Endothelial cell of umbilical vein (primary cell): ENCODE data around the gene USP31. TPM values are rescaled to one million over a fixed set of nuclear protein-coding genes. Genes with fewer than 3 reads are reported as not detected.

Experiments used
- BruUV-seq: library from RNA; stranded (reverse); fragments of 400-500 nt; replicated peaks from 2 replicates; lab custom pipeline; 2021; lab: Mats Ljungman, UMichigan
- CTCF ChIA-PET: fragments of 300-600, 350-600 bp; sonication (Branson Sonifier 250); formaldehyde crosslinking; loops from one replicate; lab custom pipeline; 2021; ENCODE audit warnings: antibody characterized with exemption, inconsistent platforms; lab: Charles Lee
- POLR2A ChIA-PET: fragments of 300-600, 350-600 bp; sonication (Branson Sonifier 250); formaldehyde crosslinking; loops from one replicate; lab custom pipeline; 2021; ENCODE audit warnings: antibody characterized with exemption, inconsistent platforms; lab: Charles Lee
- DNase-seq: peaks from one replicate; pipeline ENCODE4 v3.0.0-alpha.2; 2011; ENCODE audit warnings: low read depth, low spot score
- FAIRE-seq: peaks from 2 replicates; lab custom pipeline; 2011; peaks lifted over from hg19 to GRCh38; lab: Jason Lieb, UNC
- H2AFZ ChIP-seq: 2 replicates; pipeline ENCODE4 v1.6.0; 2012; ENCODE audit warnings: low read depth, low read length, control low read depth, inconsistent platforms
- H3K27ac ChIP-seq: 2 replicates; pipeline ENCODE4 v1.5.1; 2011; ENCODE audit warnings: low read depth, mild to moderate bottlenecking, control low read depth, low read length, moderate library complexity; ENCODE audit not compliant: insufficient read depth
- H3K27me3 ChIP-seq, 2 experiments: 2 replicates each; pipeline versions ENCODE4 v1.6.0 to v1.6.1; 2011; ENCODE audit warnings: low read length in 2 of 2, mixed read lengths in 1 of 2; ENCODE audit not compliant: control insufficient read depth in 2 of 2, insufficient read depth in 2 of 2
- H3K36me3 ChIP-seq, 2 experiments: 2 replicates in 1 of 2; 3 replicates in 1 of 2; pipeline ENCODE4 v1.5.1; 2011; ENCODE audit warnings: low read length in 2 of 2, mild to moderate bottlenecking in 1 of 2, moderate library complexity in 1 of 2; ENCODE audit not compliant: control insufficient read depth in 2 of 2, insufficient read depth in 2 of 2; ENCODE audit errors: extremely low read depth in 1 of 2
- H3K4me1 ChIP-seq: 3 replicates; pipeline ENCODE4 v1.5.1; 2011; ENCODE audit warnings: mild to moderate bottlenecking, low read length; ENCODE audit not compliant: control insufficient read depth, insufficient read depth; ENCODE audit errors: extremely low read depth
- H3K4me2 ChIP-seq: 2 replicates; pipeline ENCODE4 v1.6.1; 2011; ENCODE audit warnings: low read length, control low read depth, mixed read lengths; ENCODE audit not compliant: insufficient read depth
- H3K4me3 ChIP-seq, 3 experiments: fragments of 200-600 bp in 1 of 3; sonication (generic), shearing (Covaris generic) in 1 of 3; replicated peaks in 1 of 3; 2 replicates each; pipeline ENCODE4 v1.5.1; 2011 to 2016; ENCODE audit warnings: control low read depth in 3 of 3, low read length in 3 of 3, mild to moderate bottlenecking in 2 of 3, inconsistent platforms in 1 of 3, low read depth in 1 of 3, moderate library complexity in 1 of 3; ENCODE audit not compliant: insufficient read depth in 1 of 3
- H3K79me2 ChIP-seq: 2 replicates; pipeline ENCODE4 v1.6.0; 2012; ENCODE audit warnings: low read length, inconsistent platforms; ENCODE audit not compliant: control insufficient read depth, insufficient read depth
- H3K9ac ChIP-seq: replicated peaks from 2 replicates; pipeline ENCODE3; 2011; ENCODE audit warnings: low read length, control low read depth; ENCODE audit not compliant: insufficient read depth; ENCODE audit errors: extremely low read depth
- H3K9me1 ChIP-seq: replicated peaks from 3 replicates; pipeline ENCODE4 v1.6.0; 2011; ENCODE audit warnings: mild to moderate bottlenecking, low read length; ENCODE audit not compliant: control insufficient read depth, insufficient read depth; ENCODE audit errors: extremely low read depth
- H3K9me3 ChIP-seq: replicated peaks from 2 replicates; pipeline ENCODE4 v1.5.1; 2012; ENCODE audit warnings: low read length, inconsistent platforms; ENCODE audit not compliant: control insufficient read depth, insufficient read depth
- H4K20me1 ChIP-seq: replicated peaks from 2 replicates; pipeline ENCODE3; 2011; ENCODE audit warnings: mild to moderate bottlenecking, low read length; ENCODE audit not compliant: control insufficient read depth, insufficient read depth; ENCODE audit errors: extremely low read depth
- EZH2 ChIP-seq: IDR thresholded peaks from 2 replicates; pipeline ENCODE4 v1.6.1; 2012; ENCODE audit warnings: borderline replicate concordance, low read depth, mild to moderate bottlenecking, moderate library complexity, low read length, inconsistent platforms; ENCODE audit not compliant: severe bottlenecking
- FOS ChIP-seq: IDR thresholded peaks from 2 replicates; pipeline ENCODE4 v1.6.1; 2011; ENCODE audit warnings: mild to moderate bottlenecking, low read length, moderate library complexity, borderline replicate concordance; ENCODE audit not compliant: insufficient read depth
- dilution Hi-C: fragments of 300-500 bp; cut with MboI; formaldehyde crosslinking; loops from one replicate; pipeline ENCODE4 v1.15.0; 2019; ENCODE audit warnings: low sequenced_read_pairs; ENCODE audit not compliant: extremely low pct_ligation_motif_present
- intact Hi-C: fragments of 100-400 bp; cut with micrococcal nuclease; formaldehyde crosslinking; loops from one replicate; pipeline ENCODE4 v1.10.0; 2022
- polyA plus RNA-seq, 4 experiments: library from polyadenylated mRNA; depleted of rRNA in 3 of 4; stranded (reverse) in 3 of 4; unstranded in 1 of 4; fragments of >200 nt; gene quantifications; 2 replicates each; pipeline versions ENCODE4 v1.2.1 to v1.2.3, GENCODE V29; 2011 to 2012; ENCODE audit warnings: missing spikeins in 1 of 4
- total RNA-seq: library from RNA; stranded (reverse); gene quantifications from 2 replicates; pipeline ENCODE4 v1.2.3, GENCODE V29; 2021
- TF ChIP-seq, protein P1 (sequence below), 2 donors: IDR thresholded peaks; 1 replicate in 1 of 2; 2 replicates in 1 of 2; pipeline ENCODE4 v1.5.1; 2011; ENCODE audit warnings: low read length in 2 of 2, mild to moderate bottlenecking in 2 of 2, moderate library complexity in 2 of 2, control low read depth in 1 of 2, inconsistent platforms in 1 of 2, low read depth in 1 of 2; ENCODE audit not compliant: insufficient read depth in 1 of 2; ENCODE audit errors: extremely low read depth in 1 of 2

USP31 gene
- total and polyA plus RNA-seq, 2 donors (not counting 3 experiments of a cell fraction or from before 2014, with no cell fraction given): 14.5 to 42.4 TPM

DNA sequence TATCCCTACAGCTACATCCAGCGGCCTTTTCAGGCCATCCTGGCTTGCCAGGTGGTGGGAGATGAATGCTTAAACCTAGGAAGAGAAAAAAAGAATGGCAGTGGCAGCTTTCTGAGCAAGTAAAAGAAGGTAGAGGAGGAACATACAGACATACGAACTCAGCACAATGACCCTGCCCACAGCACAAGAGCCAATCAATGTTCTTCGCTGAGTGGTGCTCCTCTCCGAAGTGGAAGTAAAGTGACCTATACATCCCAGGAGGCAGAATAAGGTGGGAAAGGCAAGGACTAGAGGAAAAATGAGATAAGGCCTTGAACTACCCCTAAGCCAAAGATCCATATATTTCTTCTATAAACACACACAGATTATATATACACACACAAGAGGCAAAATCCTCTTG lies 28.7 kb downstream of the USP31 start:
- H4K20me1 ChIP-seq: peaks cover 19% of the 10 kb centered on the region
- no peak overlapping the region for H3K4me2 ChIP-seq
- no peak overlapping the region for H3K9ac ChIP-seq
- no peaks in the 10 kb centered on the region for H3K9me3 ChIP-seq
- no peaks in the 10 kb centered on the region for H3K9me1 ChIP-seq
- BruUV-seq: no TSS peak
- intact Hi-C loops: no loop called here
- no peaks in the 10 kb centered on the region for H3K27me3 ChIP-seq
- ChIA-PET POLR2A (no interaction called here), CTCF (no interaction called here)
- peaks cover 78% of the 10 kb centered on the region for H3K79me2 ChIP-seq
- FAIRE-seq: no peak
- H2AFZ ChIP-seq: no peak overlapping the region
- peaks cover 18% of the 10 kb centered on the region for H3K4me1 ChIP-seq
- no peak overlapping the region for H3K27ac ChIP-seq
- H3K4me3 ChIP-seq: no peak overlapping the region
- DNase-seq: no peak
- dilution Hi-C loops: no loop called here
- H3K36me3 ChIP-seq: peaks cover 0 to 3% of the 10 kb centered on the region in 2 experiments
- TF ChIP-seq FOS: no peak

DNA sequence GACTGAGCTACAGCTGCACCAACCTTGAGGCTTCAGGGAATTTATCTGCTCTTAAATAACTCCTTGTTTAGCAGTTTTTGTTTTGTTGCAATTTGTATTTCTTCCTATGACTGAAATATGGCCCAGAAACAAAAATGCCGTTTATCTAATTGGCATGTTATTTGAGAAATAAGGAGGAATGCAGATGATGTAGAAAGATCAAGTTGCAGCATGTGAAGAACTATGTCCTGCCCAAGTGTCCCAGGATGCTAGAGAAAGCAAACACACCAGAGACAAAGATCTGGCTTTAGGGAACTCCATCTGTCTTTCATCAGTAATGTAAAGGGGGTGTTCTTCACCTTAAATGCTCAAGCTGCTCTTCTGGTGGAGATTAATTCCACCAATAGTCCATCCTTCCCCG lies 29.7 kb downstream of the USP31 start:
- Histone ChIP-seq H2AFZ (no peak overlapping the region), H3K79me2 (peaks cover 74% of the 10 kb centered on the region), H3K9me1 (no peaks in the 10 kb centered on the region), H3K36me3 (peaks cover 0 to 3% of the 10 kb centered on the region in 2 experiments), H4K20me1 (peaks cover 17% of the 10 kb centered on the region), H3K9me3 (no peaks in the 10 kb centered on the region), H3K9ac (no peak overlapping the region), H3K27me3 (no peaks in the 10 kb centered on the region), H3K4me2 (no peak overlapping the region), H3K4me1 (peaks cover 10% of the 10 kb centered on the region), H3K27ac (no peak overlapping the region), H3K4me3 (no peak overlapping the region)
- dilution Hi-C loops: no loop called here
- ChIA-PET CTCF (no interaction called here), POLR2A (no interaction called here)
- intact Hi-C loops: no loop called here
- DNase-seq (no peak), FAIRE-seq (no peak)
- TF ChIP-seq, protein P1, sequence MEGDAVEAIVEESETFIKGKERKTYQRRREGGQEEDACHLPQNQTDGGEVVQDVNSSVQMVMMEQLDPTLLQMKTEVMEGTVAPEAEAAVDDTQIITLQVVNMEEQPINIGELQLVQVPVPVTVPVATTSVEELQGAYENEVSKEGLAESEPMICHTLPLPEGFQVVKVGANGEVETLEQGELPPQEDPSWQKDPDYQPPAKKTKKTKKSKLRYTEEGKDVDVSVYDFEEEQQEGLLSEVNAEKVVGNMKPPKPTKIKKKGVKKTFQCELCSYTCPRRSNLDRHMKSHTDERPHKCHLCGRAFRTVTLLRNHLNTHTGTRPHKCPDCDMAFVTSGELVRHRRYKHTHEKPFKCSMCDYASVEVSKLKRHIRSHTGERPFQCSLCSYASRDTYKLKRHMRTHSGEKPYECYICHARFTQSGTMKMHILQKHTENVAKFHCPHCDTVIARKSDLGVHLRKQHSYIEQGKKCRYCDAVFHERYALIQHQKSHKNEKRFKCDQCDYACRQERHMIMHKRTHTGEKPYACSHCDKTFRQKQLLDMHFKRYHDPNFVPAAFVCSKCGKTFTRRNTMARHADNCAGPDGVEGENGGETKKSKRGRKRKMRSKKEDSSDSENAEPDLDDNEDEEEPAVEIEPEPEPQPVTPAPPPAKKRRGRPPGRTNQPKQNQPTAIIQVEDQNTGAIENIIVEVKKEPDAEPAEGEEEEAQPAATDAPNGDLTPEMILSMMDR (IDR thresholded peaks at IDR 0.05; ENCODE audit: extremely low read depth in 1 of 2, insufficient read depth in 1 of 2, low read depth in 1 of 2, low read length in 2 of 2): no peak
- TF ChIP-seq EZH2: no peak
- BruUV-seq: no TSS peak
